Stimulated activated CD8-positive, alpha-beta memory T cell treated with anti-CD3 and anti-CD28 coated beads, Interleukin-4, amount 100 ng/mL, for 1 hour (primary cell): Measurements from ENCODE around the gene GABRR3.
"Not testable (repeated sequence)": the region's sequence is repeated elsewhere in the genome, so short reads cannot be mapped to it uniquely, and the experiment has no call there.

Experiments used
- DNase-seq, 2 donors: peaks; one replicate each; pipeline ENCODE4 v3.0.0-alpha.2; 2020; ENCODE audit warnings: low read depth in 2 of 2, low spot score in 1 of 2

GABRR3 gene

DNA sequence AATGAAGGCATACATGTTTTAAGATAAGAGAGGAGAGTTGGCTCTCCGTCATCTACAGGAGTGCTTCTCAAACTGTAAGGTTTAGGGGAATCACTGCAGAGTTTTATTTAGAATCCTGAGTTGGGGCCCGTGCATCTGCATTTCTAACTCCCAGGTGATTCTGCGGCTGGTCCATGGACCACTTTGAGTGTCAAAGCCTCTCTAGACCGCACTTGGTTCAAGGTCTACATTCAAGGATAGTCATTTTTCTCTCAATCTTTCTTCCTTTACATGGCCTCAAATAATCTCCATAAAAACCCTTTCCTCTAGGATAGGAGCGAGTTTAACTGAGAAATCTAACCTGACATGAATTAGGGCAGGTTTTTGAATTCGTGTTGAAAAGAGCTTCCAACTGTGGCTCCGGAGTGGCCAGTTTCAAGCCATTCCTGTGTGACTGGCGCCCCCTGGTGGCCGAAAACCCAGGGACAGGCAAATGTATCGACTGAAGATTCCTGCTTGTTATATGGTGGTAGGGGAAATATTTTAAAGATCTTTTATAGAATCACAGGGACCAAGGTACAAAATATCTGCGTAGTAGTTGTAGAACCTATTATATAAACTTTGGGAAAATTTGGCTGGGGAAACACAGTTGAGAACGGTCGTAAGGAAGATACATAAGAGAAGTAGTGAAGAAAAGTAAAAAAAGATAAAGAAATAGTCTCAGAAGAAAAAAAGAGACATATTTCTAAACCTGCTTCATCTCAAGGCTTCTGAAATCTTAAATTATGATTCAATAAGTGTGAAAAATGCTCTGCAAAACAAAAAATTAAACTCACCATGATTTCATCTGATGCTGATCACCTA is 11.9 kb downstream of the GABRR3 start:
- DNase-seq, result peak; percentile 89 to 97

DNA sequence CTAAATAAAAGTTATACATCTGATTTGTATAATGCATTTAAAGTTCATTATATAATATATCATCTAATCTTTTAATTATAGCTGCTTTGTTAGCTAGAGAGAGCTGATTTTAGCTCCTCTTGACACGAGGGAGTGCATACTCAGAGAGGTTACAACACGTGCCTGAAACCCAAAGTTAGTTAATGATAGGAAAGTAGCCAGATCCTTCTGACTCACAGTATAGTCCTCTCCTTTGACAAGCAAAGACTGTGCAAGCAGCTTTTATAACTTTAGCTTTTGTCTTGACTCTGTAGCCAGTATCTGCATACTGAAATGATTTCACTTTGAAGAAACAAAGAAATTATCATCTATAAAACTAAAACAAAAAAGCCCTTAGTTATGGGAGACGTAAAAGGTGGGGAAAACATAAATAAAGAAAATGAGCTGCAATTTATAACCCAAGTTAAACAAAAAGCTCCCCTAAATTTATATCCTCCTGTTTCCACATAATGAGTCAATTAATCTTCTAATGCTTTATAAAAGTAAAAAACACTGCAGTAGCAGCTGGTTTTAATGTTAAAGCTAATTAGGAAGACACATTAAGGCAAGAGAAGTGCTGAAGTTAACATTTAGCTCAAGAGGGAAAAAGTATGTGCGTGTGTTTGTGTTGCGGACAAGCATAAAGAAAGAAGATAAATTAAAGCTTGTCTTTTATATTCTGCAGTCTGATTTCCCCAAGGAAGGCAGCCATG is 13.1 kb downstream of the GABRR3 start:
- no peak for DNase-seq

DNA sequence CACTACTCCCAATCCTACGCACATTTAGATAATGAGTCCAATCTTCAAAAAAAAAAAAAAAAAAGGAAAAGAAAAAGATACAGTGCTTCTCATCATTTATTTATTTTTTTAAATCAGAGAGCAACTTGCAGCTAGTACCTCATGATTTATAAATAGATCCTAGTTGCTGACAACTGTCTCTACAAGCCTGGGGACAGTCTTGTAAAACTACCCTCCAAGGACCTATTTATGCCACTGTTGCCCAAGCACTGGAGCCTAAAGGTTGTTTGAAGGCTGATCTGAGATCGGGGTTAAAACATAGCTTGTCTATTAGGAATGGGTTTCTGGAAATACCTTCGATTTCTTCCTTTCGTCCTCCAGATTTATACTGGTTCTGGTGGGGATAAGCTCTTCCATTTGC is 14.7 kb downstream of the GABRR3 start:
- no peak for DNase-seq

DNA sequence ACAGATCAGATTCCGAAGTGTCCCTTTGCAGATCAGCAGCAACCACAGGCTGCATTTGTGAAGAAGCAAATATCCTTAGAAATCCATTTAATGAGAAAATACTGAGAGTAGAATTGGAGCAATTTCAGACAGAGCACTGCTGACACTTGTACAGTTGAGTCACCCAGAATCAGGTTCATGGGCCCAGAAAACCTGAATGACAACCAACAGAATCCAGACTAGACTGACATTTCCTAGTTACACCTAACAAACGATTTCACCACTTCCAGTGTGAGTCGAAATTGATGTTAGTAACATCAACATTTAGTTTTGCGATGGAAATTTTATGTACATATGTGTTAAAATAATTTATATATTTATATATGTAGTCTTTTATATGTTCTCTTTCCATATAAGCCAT is 16.8 kb downstream of the GABRR3 start:
- DNase-seq, result no peak

DNA sequence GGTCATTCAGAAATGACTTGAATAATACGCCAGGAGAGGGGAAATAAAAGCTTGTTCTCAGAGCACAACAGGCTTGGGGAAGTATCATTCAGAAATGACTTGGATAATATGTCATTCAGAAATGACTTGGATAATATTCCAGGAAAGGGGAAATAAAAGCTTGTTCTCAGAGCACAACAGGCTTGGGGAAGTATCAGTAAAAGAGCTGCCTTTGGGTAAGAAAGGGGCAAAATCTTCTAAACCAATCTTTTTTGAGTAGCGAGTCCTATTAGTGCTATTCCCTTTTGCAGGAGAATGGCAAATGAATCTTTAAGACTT is 20.9 kb downstream of the GABRR3 start:
- no peak for DNase-seq

DNA sequence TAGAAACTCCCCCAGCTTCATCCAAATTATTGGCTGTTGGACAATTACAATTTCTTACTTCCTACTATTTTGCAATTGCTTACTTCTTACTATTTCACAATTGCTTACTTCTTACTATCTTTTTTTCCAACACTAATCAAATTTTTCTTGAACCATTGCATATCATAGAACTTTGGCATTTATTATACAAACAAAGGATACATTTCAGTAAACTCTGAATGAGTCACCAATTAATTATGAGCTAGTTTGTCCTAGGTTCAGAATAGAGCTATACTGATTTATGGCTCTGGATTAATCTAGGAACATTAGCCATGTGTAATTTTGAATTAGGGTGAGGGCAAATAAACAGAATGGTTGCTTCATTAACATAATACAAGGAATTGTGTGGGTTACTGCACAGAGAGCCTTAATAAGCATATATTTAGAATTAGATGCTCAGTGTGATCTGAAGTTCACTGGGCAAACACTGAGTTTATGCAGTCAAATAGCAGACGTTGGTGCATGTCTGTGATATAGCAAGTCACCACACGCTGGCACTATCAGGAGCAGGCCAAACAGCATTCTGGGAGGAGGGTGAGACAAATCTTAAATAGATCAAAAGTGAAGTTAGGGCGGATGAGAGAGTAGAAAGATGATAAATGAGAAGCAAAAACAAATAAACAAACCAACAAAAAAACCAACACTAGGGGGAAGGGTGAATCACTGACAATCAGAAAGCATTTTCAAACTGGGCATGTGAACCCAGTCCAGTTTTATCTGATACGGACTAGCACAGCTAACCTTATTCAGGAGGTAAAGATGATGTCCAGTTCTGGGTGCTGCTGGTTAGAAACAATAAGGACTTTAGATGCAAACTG is 21.5 kb downstream of the GABRR3 start:
- no peak for DNase-seq

DNA sequence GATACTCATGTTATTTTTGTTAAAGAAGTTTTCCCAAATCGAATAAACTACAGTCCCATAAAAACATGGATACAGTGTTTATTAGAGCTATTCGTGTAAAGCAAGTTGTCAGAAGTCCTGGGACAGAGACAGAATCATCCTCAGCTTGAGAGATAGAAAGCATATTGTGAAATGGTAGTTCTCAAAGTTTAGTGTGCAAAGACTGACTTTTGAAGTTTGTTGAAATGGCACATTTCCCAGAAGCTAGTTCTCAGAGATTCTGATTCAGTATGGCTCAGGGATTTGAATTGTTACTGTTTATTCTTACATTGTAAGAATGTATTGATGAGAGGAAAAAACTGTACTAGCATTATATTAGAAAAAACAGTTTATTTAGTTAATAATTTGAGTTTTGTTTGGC is 22.1 kb downstream of the GABRR3 start:
- no peak for DNase-seq

DNA sequence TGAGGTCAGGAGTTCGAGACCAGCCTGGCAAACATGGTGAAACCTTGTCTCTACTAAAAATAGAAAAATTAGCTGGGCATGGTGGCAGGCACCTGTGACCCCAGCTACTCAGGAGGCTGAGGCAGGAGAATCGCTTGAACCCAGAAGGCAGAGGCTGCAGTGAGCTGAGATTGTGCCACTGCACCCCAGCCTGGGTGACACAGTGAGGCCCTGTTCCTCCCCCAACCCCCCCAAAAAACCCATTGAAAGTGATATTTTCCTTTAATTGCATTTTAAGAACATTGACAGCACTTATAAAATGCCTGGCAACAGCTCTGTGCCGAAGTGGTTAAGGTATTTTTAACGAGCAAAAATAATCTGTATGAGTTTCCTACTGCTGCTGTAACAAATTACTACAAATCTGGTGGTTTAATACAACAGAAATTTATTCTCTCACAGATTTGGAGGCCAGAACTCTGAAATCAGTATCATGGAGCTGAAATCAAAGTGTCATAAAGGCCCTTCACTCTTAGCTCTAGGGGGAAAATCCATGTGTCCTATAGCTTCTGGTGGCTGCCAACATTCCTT is 24.1 kb downstream of the GABRR3 start:
- DNase-seq, result not testable (repeated sequence)

DNA sequence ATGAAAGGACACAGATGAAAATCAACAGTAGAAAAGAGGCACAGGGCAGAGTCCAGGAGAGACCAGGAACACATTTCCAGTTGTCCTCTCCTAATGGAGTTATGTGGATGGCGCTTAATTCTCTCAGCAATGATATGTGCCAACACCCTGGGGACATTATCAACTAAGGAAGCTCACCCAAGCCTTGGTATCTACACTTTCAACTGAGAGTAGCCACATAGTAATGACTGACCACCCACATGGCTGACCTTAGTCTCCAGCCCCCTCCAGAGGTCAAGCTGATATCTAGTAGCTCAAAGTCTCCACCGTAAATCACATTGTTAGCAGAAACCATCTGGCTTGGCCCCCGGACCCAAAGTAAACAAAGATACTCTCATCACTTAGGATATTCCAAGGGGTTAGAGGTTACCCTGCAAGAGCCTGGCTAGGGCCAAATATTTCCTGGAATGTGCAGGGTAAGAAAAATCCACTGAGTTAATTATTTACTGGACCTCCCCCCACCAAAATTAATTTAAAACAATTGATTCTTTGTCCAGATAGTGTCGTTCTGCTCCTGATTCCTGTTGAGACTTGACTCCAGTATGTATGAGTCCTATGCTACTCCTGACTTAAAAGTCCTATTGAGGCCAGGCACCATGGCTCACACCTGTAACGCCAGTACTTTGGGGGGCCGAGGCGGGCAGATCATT is 24.8 kb downstream of the GABRR3 start:
- DNase-seq, result no peak

DNA sequence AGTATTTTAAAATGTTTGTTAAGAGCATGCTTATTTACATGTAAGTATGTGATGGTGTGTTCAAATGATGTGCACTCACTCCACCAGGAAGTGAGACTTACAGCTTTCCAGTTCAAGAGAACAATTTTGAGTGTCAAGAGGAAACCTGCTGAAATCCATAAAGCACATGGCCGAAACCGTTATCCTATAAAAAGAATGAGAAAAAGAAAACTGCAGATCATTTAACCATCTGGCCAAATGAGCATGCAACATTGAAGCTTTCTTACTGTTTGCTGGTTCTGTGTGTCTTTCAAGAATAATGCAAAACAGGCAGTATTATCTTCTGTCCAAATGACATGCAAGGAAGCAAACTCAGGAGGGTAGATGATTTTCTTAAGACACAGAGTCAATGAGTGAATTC is 26.3 kb downstream of the GABRR3 start:
- DNase-seq, result no peak

DNA sequence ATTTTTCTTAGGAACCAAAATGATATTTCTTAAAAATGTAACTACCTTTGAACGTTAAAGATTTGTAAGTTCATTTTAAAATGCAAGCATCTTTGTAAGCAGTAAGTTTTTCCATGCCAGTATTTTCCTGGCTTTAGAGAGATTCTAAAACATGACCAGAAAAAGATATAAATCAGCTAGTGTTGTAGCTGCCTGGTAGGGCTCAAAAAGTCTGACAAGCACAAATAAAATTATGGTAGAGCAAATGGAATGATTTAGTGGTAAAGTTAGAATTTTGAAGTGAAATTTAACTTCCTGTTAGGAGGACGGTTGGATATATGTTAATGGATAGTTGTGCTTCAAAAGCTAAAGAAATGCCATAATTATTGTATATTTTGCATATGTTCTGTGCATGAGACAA is 29.7 kb downstream of the GABRR3 start:
- no peak for DNase-seq

DNA sequence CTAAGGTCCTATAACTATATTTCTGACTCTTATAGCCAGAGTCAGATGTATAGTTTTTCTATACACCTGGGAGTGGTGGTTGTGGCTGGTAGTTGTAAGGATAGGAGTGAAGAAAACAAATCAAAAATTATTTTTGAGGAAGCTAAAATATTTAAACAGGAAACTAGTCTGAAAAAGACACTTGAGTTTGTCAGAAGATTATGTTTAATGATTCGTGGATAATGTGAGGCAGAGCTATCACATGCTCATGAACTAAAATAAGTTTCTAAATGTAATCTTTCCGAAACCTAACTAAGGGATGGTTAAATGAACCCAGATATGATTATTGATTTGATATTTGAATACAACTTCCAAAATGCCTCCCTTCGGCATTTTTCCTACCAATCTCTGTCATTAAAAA is 30.4 kb downstream of the GABRR3 start:
- no peak for DNase-seq

DNA sequence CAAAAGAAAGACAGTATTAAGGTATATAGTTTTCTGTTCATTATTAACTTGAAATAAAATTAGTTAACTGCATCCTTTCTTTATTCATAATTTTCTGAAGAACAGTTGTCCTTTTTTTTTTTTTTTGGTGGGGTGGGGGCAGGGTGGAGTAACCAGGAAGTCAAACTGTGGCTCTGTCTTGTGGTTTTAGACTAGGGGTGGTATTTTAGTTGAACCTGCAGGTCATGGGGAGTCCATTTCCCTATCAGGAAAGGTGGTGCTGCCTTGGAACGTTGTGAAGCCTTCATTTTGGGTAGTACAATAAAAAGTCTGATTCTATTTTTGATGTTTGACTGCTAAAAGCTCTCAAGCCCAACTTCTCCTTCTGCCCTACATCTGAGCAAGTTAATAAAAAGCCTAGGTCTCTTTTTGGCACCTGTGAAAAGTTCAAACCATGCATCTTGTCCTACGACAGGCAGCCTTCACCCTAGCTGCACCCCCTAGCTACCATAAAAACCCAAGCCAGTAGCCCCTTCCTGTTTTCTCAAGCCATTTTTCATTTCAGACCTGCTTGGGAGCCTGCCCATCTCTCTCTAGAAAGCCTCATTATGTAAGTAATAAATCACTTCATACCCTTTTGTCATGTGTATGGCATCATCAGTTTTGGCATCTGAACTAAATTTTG is 31.7 kb downstream of the GABRR3 start:
- DNase-seq, result no peak

DNA sequence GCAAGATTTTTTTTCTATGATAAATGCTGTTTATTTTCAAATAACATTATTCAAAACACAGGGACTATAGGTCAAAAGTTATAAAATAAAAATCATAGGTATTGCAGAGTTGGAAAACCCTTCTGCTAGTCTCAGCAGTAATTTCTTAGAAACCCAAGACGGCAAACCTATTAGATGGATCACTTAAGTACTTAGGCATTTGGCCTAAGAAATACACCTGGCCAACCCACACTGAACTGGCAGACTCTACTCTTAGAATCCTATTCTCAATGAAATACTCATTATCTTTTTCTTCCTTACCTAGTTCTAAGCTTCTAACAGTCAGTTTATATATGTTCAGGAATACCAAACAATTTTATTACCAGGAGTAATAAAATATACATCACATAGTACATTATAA is 32.4 kb downstream of the GABRR3 start:
- no peak for DNase-seq

DNA sequence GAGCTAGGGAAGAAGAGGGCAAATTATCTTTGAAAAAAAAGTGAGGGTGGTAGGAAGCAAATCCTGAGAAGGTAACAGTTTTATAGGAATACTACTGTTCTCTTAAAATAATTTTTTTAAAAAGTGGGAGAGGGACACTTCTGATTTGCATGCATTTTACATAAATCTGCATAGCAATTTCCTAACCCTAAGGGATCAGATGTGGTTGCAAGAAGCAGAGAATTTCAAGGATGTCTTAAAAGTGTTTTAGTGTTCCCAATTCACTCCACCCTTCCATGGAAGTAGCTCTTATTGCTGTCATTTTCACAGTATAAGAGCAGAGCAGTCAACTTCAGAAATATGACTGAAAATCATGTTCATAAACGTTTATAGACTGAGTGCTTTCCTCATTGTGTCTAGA is 35.1 kb downstream of the GABRR3 start:
- no peak for DNase-seq

DNA sequence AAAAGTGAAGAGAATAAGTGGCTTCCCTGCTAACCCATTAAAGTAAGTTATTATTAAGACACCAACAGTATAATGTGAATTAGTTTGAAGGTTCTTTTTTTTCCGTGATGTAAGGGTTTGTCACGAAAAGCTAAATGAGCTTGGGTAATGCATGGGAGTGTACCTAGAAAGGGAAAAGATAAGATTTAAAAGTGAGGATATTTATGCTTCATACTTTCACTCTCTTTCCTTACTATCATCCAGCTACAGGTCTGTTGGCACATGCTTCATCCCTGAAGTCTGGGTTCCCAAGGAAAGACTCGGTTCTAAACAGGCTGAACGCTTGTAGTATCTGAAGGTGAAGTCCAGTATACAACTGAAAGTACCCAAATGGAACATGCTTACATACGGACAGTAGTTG is 36.0 kb downstream of the GABRR3 start:
- DNase-seq, result no peak

DNA sequence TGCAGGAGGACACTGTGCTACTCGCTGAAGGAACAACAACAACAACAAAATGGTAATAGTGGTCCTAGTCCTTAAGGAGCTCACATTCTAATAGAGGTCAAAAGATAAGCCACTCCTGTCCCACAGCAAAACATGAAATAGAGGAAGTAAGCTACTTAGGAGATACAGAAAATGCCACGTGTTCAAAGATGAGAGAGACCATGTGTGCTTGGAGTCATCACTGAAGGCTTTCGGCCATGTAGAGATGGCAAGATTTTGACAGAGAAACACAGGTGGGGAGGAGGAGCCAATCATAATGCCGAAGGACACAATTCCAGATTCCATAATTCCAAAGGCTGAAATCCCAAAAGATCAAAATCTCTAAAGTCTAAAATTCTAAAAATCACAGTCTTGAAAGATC is 38.1 kb downstream of the GABRR3 start:
- no peak for DNase-seq

DNA sequence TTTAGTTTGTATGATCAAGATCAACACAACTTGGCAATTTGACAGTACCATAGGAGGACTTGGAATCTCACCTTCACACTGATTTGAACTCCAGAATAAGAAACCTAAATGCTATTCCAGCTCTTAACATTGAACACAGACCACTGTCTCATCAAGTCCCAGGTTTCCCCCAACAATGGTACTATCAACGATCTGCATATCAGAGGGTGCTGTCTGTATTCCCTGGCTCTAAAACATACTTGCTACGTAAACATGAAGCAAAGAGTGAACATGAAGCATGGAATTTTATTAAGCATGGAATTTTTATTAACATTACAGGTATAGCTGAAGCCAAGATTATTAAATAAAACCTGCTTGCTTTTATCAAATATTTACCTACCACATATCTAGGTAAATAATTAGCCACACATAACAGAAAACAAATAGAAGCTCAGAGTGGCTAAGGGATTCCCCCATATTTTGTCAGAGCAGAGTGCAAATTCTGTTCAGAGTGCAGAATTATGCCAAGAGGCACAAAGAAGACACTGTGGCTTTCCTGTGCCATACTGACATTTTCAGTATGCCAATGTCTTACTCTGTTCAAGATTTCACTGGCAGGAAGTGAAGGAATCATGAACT is 40.7 kb downstream of the GABRR3 start:
- no peak for DNase-seq

DNA sequence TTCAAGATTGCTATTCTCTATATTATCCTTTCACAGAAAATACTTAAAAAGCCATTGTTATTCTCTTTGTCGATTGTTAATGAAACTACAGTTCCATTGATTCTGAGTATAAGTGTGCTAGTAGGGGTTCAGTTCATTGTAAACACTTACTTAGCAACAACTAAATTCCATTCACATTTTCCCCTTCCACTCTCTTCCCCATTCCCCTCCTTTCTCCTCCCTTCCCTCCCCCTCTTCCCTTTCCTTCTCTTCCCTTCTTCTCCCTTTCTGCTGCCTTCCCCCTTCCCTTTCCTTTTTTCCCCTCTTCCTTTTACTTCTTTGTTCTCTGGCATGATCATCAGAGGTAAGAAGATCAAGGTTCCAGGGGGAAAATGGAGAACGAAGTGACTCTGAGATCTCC is 41.6 kb downstream of the GABRR3 start:
- no peak for DNase-seq

DNA sequence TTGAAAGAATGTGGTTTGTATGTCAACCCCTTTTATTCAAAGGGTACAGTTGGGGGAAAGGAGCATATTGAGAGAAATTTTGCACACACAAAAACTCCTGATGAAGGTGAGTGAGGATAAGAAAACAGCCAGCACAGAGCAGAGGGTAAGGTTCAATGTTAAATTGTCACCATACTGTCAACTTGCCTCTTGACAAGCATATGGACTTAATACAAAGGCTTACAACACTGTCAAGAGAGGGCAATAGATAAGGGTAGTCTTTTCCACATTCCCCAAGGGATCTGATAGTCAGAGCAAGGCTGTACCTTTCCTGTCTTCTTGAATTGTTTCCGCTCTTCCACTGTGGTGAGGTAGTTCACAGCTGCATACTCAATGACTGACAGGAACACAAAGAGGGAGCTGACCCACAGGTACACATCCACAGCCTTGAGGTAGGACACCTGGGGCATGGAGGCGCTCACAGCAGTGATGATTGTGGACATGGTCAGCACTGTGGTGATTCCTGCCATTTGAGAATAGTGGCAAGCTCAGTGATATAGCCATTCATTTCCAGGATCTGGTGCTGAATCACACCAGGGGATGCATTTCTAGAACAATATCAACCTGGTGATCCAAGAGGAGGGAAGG is 42.5 kb downstream of the GABRR3 start:
- DNase-seq, result no peak
